GM12873 (cell line): Measurements from ENCODE around the gene LBHD2.

Source experiments
- CTCF ChIP-seq: IDR thresholded peaks from 2 replicates; pipeline ENCODE4 v1.5.1; 2012; ENCODE audit warnings: low read depth, mild to moderate bottlenecking, moderate library complexity, low read length, control low read depth; ENCODE audit not compliant: insufficient read depth; ENCODE audit errors: missing control alignments

The LBHD2 gene

GRCh38 chr14:103064436-103064835, 19.6 kb upstream of the LBHD2 start:
- no peak for TF ChIP-seq CTCF

GRCh38 chr14:103064978-103065377, 19.0 kb upstream of the LBHD2 start:
- no peak for TF ChIP-seq CTCF

GRCh38 chr14:103065861-103066260, 18.1 kb upstream of the LBHD2 start:
- no peak for TF ChIP-seq CTCF

GRCh38 chr14:103066399-103066798, 17.6 kb upstream of the LBHD2 start:
- TF ChIP-seq CTCF: no peak

- no peak for TF ChIP-seq CTCF
Measured at GRCh38 chr14:103067231-103067954, 16.6 kb upstream of the LBHD2 start.

GRCh38 chr14:103068351-103069073, 15.5 kb upstream of the LBHD2 start:
- no peak for TF ChIP-seq CTCF

- TF ChIP-seq CTCF: no peak
Measured at GRCh38 chr14:103070263-103070885, 13.6 kb upstream of the LBHD2 start.
